ENCODE data around the gene ZMYND8.

The ZMYND8 gene

GRCh38 chr20:47237715-47238114, 118.8 kb downstream of the ZMYND8 start:
- TF ChIP-seq, protein P1, sequence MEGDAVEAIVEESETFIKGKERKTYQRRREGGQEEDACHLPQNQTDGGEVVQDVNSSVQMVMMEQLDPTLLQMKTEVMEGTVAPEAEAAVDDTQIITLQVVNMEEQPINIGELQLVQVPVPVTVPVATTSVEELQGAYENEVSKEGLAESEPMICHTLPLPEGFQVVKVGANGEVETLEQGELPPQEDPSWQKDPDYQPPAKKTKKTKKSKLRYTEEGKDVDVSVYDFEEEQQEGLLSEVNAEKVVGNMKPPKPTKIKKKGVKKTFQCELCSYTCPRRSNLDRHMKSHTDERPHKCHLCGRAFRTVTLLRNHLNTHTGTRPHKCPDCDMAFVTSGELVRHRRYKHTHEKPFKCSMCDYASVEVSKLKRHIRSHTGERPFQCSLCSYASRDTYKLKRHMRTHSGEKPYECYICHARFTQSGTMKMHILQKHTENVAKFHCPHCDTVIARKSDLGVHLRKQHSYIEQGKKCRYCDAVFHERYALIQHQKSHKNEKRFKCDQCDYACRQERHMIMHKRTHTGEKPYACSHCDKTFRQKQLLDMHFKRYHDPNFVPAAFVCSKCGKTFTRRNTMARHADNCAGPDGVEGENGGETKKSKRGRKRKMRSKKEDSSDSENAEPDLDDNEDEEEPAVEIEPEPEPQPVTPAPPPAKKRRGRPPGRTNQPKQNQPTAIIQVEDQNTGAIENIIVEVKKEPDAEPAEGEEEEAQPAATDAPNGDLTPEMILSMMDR (conservative IDR thresholded peaks at IDR 0.05; ENCODE audit: control insufficient read depth, insufficient read depth, low read depth, low read length): no peak
- peak; percentile 46 for DNase-seq (ENCODE audit: low read depth)
- H3K4me3 ChIP-seq (ENCODE audit: control insufficient read depth, low read depth, low read length): no peak overlapping the region

DNA sequence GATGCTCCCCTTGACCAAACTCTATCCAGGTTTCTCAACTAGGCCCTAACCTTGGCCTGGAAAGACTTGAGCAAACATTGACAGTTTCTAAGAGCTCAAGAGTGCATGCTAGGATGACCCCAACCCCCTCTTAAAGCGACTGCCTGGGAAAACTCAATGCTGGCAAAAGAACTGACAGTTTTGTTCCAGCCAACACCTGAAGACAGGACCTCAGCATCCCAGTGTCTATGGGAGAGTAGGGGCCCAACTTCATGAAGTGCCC, 119.9 kb downstream of the ZMYND8 start:
- H3K4me3 ChIP-seq (ENCODE audit: control insufficient read depth, low read depth, low read length): no peak overlapping the region
- no peak for DNase-seq (ENCODE audit: low read depth)
- TF ChIP-seq, protein P1 (conservative IDR thresholded peaks at IDR 0.05; ENCODE audit: control insufficient read depth, insufficient read depth, low read depth, low read length): no peak

DNA sequence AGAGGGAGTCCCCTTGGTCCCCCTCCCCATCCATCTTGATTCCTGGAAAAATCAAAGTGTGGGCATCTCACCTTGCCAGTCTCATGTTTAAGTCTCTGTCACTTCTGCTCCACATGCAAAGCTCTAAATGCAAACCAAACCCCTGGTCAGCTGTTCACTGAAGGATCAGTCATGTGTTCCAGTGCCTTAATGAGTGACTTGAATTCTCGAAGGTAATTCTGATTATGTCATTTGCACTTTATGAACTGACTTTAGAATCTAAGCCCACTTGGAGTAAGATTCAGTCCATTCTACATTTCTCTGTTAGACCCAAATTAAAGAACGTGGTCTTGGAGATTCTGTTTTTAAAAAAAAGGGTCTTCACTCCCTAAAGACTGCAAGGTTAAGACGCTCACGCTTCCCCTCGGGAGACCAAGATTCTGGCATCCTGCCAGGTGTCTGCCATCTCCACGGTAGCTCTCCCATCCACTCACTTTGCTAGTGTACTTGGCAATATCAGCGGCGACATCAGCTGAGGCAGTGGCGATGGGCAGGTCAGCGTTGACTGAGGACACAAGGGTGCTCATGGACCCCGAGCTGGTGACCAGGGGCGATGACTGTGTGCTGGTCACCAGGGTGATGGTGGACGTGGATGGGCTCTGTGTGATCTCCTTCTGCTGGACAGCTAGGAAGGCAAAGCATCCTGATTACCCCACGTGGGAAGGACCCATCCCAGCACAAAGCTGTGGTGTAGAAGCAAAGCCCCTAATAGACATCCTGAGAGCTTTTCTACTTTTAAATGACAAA, 120.5 kb downstream of the ZMYND8 start:
- no peak for DNase-seq (ENCODE audit: low read depth)
- H3K4me3 ChIP-seq (ENCODE audit: control insufficient read depth, low read depth, low read length): no peak overlapping the region
- TF ChIP-seq, protein P1 (conservative IDR thresholded peaks at IDR 0.05; ENCODE audit: control insufficient read depth, insufficient read depth, low read depth, low read length): no peak

DNA sequence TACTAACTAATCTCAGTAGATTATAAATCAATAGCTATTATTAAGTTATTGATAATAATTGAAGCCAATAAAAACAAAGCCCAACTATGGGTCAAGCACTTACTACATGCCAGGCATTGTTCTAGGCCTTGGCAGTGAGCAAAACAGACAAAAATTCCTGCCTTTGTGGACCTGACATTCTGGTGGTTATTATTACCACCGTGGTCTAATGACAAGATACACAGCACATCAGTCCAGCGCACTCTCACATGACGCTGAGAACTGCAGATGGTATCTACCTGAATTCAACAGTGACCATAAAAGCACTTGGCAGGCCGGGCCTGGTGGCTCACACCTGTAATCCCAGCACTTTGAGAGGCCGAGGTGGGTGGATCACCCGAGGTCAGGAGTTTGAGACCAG, 121.4 kb downstream of the ZMYND8 start:
- no peak for DNase-seq (ENCODE audit: low read depth)
- TF ChIP-seq, protein P1 (conservative IDR thresholded peaks at IDR 0.05; ENCODE audit: control insufficient read depth, insufficient read depth, low read depth, low read length): no peak
- no peak overlapping the region for H3K4me3 ChIP-seq (ENCODE audit: control insufficient read depth, low read depth, low read length)

DNA sequence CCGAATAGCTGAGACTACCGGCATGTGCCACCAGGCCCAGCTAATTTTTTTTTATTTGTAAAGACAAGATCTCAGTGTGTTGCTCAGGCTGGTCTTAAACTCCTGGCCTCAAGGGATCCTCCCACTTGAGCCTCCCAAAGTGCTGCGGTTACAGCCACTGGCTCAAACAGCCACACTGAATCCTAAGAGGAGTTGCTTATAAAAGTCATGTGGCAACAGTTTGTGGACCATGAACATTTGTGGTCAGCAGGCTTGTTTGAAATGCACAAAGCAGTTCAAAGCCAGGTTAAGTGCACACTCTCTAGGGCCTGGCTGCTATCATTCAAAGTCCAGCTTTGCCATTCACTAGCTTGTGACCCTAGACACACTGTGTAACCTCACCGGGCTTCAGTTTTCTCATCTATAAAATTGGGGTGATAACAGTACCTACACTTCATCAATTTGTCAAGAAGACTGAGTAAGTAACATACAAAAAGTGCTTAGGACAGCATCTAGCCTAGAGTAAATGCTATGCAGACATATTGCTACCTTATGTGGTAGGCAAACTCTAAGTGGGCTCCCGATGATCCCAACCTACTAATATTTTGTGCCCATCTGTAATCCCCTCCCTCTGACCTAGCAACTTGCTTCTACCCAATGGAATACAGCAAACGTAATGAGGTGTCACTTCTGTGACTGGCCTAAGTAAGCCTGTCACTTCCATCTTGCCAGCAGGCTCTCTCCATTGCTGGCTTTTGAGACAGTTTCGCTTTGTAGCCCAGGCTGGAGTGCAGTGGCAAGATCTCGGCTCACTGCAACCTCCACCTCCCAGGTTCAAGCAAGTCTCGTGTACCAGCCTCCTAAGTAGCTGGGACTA, 122.9 kb downstream of the ZMYND8 start:
- DNase-seq (ENCODE audit: low read depth): peak; percentile 73
- H3K4me3 ChIP-seq (ENCODE audit: control insufficient read depth, low read depth, low read length): no peak overlapping the region
- TF ChIP-seq, protein P1 (conservative IDR thresholded peaks at IDR 0.05; ENCODE audit: control insufficient read depth, insufficient read depth, low read depth, low read length): no peak

DNA sequence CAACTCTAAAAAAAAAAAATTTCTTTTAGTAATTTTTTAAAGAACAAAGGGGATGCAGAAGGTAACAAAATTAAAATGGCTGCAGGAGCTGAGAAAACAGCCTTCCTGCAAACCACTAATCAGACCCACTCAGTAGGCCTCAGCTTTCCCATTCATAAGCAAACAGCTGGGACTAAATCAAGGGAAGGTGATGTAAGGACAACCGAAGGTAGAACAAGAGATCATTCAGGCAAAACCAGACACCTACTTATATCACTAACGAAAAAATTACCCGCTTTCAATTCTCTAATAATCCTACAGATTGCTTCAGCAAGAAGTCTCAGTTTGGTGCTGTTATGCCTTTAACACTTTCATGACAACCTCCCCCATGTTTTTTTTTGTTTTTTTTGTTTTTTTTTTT, 124.0 kb downstream of the ZMYND8 start:
- no peak for DNase-seq (ENCODE audit: low read depth)
- TF ChIP-seq, protein P1 (conservative IDR thresholded peaks at IDR 0.05; ENCODE audit: control insufficient read depth, insufficient read depth, low read depth, low read length): no peak
- H3K4me3 ChIP-seq (ENCODE audit: control insufficient read depth, low read depth, low read length): no peak overlapping the region
